Measurements from ENCODE around the gene NAE1.

NAE1 gene

GRCh38 chr16:66849549-66849948 is 18.8 kb upstream of the NAE1 start:
- no peak for DNase-seq (ENCODE audit: low spot score)

GRCh38 chr16:66849021-66849420 is 18.2 kb upstream of the NAE1 start:
- DNase-seq (ENCODE audit: low spot score) = no peak

DNA sequence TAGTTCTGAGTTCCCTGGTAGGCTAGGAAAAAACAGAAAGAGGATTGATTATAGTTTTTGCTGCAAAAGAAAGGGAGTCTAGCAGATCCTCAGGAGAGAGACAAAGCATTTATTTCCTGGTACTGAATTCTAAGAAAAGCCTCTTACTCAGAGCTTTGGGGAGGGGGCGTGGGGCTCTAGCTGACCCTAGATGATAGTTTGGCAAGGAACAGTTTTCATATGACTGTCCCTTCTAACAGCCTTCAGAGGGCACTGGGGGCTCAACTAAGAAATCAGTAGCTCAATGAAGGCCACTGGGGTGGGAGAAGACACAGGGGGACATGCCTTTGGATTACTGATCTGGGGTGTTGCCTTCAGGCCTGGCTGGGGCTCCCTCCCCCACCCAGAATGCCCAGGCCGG is 17.4 kb upstream of the NAE1 start:
- DNase-seq (ENCODE audit: low spot score) = no peak

GRCh38 chr16:66847533-66848067 is 16.8 kb upstream of the NAE1 start:
- no peak for DNase-seq (ENCODE audit: low spot score)

GRCh38 chr16:66846831-66847230 is 16.1 kb upstream of the NAE1 start:
- DNase-seq (ENCODE audit: low spot score) = no peak

- no peak for DNase-seq (ENCODE audit: low spot score)
Measured at GRCh38 chr16:66846266-66846665, 15.5 kb upstream of the NAE1 start.

DNA sequence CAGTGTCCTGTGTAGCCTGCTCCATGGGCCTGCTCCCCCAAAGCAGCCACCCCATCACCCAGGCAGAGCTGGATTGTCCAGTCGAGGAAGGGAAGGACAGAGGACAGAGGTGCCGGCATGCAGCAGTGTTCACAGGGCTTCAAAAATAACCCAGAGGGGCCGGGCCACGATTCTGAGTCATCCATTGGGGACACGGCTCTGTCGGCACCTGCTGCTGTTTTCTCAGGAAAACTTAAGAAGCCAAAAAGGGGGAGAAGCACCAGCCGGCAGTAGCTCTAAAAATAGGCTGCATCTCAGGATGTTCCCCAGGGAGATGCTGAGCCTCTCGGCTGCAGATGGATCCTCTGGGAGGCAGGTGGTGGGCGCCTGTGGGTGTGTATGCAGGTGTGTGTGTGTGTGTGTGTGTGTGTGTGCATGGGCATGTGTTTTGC is 15.0 kb upstream of the NAE1 start:
- DNase-seq (ENCODE audit: low spot score) = no peak

GRCh38 chr16:66845080-66845410 is 14.3 kb upstream of the NAE1 start:
- no peak for DNase-seq (ENCODE audit: low spot score)

- no peak for DNase-seq (ENCODE audit: low spot score)
Measured at GRCh38 chr16:66844342-66845079, 13.7 kb upstream of the NAE1 start, which contains the start of gene CA7. Gene CA7 (plus strand): TSS chr16:66844414. CDS start chr16:66844488, 74 bp downstream.

GRCh38 chr16:66844009-66844341 is 13.2 kb upstream of the NAE1 start:
- DNase-seq (ENCODE audit: low spot score) = no peak

DNA sequence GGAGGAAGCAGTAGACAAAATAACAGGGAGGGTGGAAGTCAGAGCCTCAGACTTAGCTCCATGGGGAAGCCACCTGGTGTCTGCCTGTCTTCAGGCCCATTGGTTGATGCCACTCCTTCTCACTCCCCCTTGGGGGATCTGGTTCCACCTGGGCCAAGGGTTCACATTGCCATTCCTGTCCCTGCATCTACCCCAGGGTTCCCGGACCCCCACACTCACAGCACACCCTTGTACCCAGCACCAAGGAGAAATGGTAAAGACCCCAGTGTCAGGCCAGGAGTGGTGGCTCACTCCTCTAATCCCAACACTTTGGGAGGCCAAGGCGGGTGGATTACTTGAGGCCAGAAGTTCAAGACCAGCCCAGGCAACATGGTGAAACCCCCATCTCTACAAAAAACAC is 12.4 kb upstream of the NAE1 start:
- DNase-seq (ENCODE audit: low spot score) = no peak

- DNase-seq (ENCODE audit: low spot score) = no peak
Measured at GRCh38 chr16:66842765-66843164, 12.0 kb upstream of the NAE1 start.

- no peak for DNase-seq (ENCODE audit: low spot score)
Measured at GRCh38 chr16:66841366-66841765, 10.6 kb upstream of the NAE1 start.

DNA sequence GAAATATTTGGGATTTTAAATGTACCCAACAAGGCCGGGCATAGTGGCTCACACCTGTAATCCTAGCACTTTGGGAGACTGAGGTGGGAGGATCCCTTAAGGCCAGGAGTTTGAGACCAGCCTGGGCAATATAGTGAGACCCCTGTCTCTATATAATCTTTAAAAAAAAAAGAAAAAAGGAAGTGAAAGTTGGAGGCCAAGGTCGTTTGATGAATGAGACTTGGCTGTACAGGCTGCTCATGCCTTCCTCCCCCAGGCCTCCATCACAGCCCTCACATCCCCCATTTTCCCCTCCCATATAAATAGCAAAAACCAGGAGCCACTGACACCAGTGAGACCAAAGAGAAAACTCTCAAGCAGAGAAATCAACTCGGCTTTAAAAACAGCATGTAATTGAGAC is 10.1 kb upstream of the NAE1 start:
- no peak for DNase-seq (ENCODE audit: low spot score)

GRCh38 chr16:66834746-66835145 is 4.0 kb upstream of the NAE1 start:
- no peak for DNase-seq (ENCODE audit: low spot score)

DNA sequence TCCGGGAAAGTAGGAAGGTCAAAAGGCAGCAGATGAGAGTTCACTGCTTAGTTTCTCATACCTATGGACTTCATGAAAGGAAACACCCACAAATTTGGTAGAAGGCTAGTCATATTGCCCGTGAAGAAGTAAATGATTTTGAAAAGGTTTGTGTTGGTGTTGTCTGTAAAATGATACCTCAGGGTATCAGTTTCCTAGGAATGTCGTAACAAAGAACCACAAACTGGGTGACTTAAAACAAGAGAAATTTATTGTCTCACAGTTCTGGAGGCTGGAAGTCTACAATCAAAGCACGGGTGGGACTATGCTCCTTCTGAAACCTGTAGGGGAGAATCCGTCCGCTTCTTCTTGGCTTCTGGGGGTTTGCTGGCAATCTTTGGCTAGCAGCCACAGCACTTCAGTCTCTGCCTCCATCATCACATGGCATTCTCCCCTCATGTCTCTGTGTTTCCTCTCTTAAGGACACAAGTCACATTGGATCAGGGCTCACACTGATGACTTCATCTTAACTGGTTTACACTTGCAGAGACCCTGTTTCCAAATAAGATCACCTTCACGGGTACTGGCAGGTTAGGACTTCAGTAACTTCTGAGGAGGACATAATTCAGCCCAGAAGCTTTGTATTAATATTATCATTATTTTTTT is 2.0 kb upstream of the NAE1 start:
- DNase-seq (ENCODE audit: low spot score) = no peak

DNA sequence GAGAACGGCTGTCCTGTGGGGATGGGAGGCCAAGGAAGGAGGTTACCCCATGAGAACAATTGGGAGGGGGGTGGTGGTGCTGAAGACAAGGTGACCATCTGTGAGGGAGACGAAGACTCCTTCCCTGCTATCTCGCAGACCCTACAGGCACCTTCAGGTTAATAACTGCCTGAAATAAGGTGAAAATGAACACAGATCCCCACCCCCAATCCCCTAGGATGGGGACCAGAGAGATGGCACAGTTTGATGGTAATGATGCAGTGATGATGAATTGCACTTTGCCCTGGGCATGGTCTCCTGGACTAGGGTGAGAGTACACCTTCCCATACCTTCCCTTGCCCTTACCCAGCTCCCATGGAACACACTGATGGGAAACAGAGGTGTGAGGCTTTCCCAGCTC is 1.4 kb upstream of the NAE1 start:
- no peak for DNase-seq (ENCODE audit: low spot score)

GRCh38 chr16:66824006-66824405 is 6.8 kb downstream of the NAE1 start:
- no peak for DNase-seq (ENCODE audit: low spot score)

GRCh38 chr16:66814734-66815133 is 16.0 kb downstream of the NAE1 start:
- DNase-seq (ENCODE audit: low spot score) = no peak

DNA sequence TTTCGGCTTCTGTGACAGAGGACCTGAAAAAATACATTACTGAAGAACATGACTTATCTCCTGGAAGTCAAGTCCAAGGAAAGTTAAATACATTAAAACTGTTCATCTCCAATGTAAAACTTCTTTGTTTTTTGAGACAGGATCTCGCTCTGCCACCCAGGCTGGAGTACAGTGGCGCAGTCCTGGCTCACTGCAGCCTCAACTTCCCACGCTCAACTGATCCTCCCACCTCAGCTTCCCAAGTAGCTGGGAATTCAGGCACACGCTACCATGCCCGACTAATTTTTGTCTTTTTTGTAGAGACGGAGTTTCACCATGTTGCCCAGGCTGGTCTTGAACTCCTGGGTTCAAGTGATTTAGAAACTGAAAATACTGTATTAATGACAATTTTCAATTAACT is 19.7 kb downstream of the NAE1 start:
- DNase-seq (ENCODE audit: low spot score) = no peak

DNA sequence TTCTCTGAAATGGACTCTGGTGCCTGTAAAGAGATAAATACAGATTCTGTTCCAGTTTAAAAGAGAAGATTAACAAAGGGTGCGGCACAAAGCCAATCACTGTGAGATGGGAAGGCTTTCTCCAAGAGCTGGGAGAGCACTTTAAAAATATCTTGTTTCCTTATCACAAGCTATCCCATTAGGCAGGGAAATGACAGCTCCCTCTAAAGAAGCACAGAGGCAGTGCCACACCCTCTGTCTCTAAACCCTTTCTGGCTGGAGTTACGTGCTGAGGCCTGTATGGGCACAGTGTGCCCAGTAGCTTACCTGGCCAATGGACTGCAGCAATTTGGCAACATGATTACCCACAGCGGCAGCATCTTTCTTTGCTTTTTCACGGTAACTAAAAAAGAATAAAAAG is 20.4 kb downstream of the NAE1 start:
- DNase-seq (ENCODE audit: low spot score) = no peak

DNA sequence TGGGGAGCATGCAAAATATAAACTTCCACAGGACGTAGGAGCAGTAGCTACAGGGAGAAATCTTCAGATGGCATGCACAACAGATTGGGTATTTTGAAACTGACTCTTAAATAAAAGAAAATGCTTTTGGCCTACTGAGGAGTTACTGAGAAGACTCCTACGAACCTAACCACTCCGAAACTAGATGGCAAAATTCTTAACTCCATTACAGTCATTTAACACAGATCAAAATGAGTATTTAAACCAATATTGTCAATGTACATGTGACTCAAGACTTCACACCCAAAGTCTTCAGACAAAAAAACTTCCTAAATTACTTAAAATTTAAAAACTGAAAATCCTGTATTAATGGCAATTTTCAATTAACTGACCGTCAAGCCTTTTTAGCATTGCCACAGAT is 21.0 kb downstream of the NAE1 start:
- DNase-seq (ENCODE audit: low spot score) = no peak

GRCh38 chr16:66802159-66802558 is 28.6 kb downstream of the NAE1 start:
- DNase-seq (ENCODE audit: low spot score) = no peak
